Caco-2 (cell line): Measurements from ENCODE around the gene PDZD2. TPM values are rescaled to one million over a fixed set of nuclear protein-coding genes. Genes with fewer than 3 reads are reported as not detected.

Experiments
- BruUV-seq: library from RNA; stranded (reverse); fragments of 400-500 nt; replicated peaks from 2 replicates; lab custom pipeline; 2021; lab: Mats Ljungman, UMichigan
- CTCF ChIA-PET: fragments of 300-600 bp; sonication (Branson Sonifier 250); formaldehyde crosslinking; loops from one replicate; lab custom pipeline; 2022; ENCODE audit warnings: antibody characterized with exemption; lab: Charles Lee
- POLR2A ChIA-PET: fragments of 300-600 bp; sonication (Branson Sonifier 250); formaldehyde crosslinking; loops from one replicate; lab custom pipeline; 2022; ENCODE audit warnings: antibody characterized with exemption; lab: Charles Lee
- DNase-seq, 2 experiments: peaks; one replicate each; pipeline versions ENCODE4 v3.0.0 to v3.0.0-alpha.2; 2020 to 2022
- H3K27me3 ChIP-seq: replicated peaks from 2 replicates; pipeline ENCODE4 v1.6.0; 2011; ENCODE audit warnings: low read length; ENCODE audit not compliant: control insufficient read depth, insufficient read depth
- H3K36me3 ChIP-seq: 2 replicates; pipeline ENCODE4 v1.5.1; 2011; ENCODE audit warnings: low read length; ENCODE audit not compliant: control insufficient read depth, insufficient read depth
- H3K4me1 ChIP-seq: fragments of 250-450 bp; sonication (Bioruptor Pico); 2 replicates; pipeline ENCODE4 v1.5.1; 2020; ENCODE audit warnings: mild to moderate bottlenecking
- H3K4me3 ChIP-seq: 2 replicates; pipeline ENCODE4 v1.5.1; 2011; ENCODE audit warnings: low read depth, mild to moderate bottlenecking, control low read depth, low read length
- H3K9me3 ChIP-seq: fragments of 250-450 bp; sonication (Bioruptor Pico); 2 replicates; pipeline ENCODE4 v1.5.1; 2020; ENCODE audit warnings: mild to moderate bottlenecking, moderate library complexity
- H3K27ac Mint-ChIP-seq: one replicate; pipeline ENCODE4 v1.8.0; 2022; ENCODE audit warnings: mixed read lengths; ENCODE audit not compliant: unreplicated experiment
- H3K27me3 Mint-ChIP-seq: one replicate; pipeline ENCODE4 v1.8.0; 2022; ENCODE audit warnings: mixed read lengths; ENCODE audit not compliant: insufficient read depth, unreplicated experiment
- H3K36me3 Mint-ChIP-seq: one replicate; pipeline ENCODE4 v1.8.0; 2022; ENCODE audit warnings: mild to moderate bottlenecking, mixed read lengths; ENCODE audit not compliant: insufficient read depth, unreplicated experiment
- H3K4me1 Mint-ChIP-seq: one replicate; pipeline ENCODE4 v1.8.0; 2022; ENCODE audit warnings: low read depth, mixed read lengths; ENCODE audit not compliant: unreplicated experiment
- H3K4me3 Mint-ChIP-seq: one replicate; pipeline ENCODE4 v1.8.0; 2022; ENCODE audit warnings: mild to moderate bottlenecking, moderate library complexity, mixed read lengths; ENCODE audit not compliant: unreplicated experiment
- H3K9me3 Mint-ChIP-seq: one replicate; pipeline ENCODE4 v1.8.0; 2022; ENCODE audit warnings: mixed read lengths; ENCODE audit not compliant: unreplicated experiment
- intact Hi-C: fragments of 100-400 bp; cut with micrococcal nuclease; formaldehyde crosslinking; loops from one replicate; pipeline ENCODE4 v1.10.0; 2022; ENCODE audit not compliant: unreplicated experiment
- total RNA-seq: library from RNA; stranded (reverse); gene quantifications from 2 replicates; pipeline ENCODE4 v1.2.3, GENCODE V29; 2022
- TF ChIP-seq, protein P1 (sequence below), 2 experiments: fragments of 200-600 bp in 1 of 2; IDR thresholded peaks; 1 replicate in 1 of 2; 2 replicates in 1 of 2; pipeline versions ENCODE4 v1.5.1 to v1.8.0; 2011 to 2022; ENCODE audit warnings: antibody characterized with exemption in 1 of 2, control low read depth in 1 of 2, inconsistent platforms in 1 of 2, low read depth in 1 of 2, low read length in 1 of 2, mild to moderate bottlenecking in 1 of 2, moderate library complexity in 1 of 2; ENCODE audit not compliant: insufficient read depth in 1 of 2, severe bottlenecking in 1 of 2, unreplicated experiment in 1 of 2

PDZD2 gene
- total RNA-seq, 1 experiment from 2014 or later: 0.16 TPM

DNA sequence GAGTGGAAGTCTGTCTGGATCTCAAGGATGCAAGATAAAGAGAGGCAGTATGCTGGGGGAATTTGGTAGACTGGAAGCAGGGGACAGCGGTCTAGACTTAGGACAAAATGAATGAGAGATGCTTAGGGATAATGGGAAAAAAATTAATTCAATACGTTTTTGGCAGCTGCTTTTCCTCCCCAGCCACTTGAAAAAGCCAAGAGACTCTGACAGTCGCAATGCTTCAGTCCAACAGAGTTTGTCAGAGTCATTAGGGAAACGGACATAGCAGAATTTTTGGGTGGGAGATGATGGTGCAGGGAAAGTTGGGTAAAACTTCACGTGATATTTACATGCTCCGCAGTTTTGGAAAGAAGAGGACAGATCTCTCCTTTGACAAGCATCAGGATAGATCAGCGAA is 405.5 kb downstream of the PDZD2 start:
- Mint-ChIP-seq H3K27me3 (peaks cover 4% of the 10 kb centered on the region), H3K4me1 (peaks cover 18% of the 10 kb centered on the region), H3K36me3 (peaks cover 14% of the 10 kb centered on the region), H3K27ac (no peak overlapping the region), H3K9me3 (no peaks in the 10 kb centered on the region), H3K4me3 (no peak overlapping the region)
- CTCF ChIA-PET: no interaction called here
- BruUV-seq: no TSS peak
- Histone ChIP-seq H3K27me3 (no peaks in the 10 kb centered on the region), H3K36me3 (no peaks in the 10 kb centered on the region), H3K4me1 (peaks cover 12% of the 10 kb centered on the region), H3K9me3 (no peaks in the 10 kb centered on the region; the same call in 1 of the 2 replicates), H3K4me3 (no peak overlapping the region)
- POLR2A ChIA-PET: no interaction called here
- no peak for DNase-seq
- intact Hi-C loops: no loop called here
- TF ChIP-seq, protein P1, sequence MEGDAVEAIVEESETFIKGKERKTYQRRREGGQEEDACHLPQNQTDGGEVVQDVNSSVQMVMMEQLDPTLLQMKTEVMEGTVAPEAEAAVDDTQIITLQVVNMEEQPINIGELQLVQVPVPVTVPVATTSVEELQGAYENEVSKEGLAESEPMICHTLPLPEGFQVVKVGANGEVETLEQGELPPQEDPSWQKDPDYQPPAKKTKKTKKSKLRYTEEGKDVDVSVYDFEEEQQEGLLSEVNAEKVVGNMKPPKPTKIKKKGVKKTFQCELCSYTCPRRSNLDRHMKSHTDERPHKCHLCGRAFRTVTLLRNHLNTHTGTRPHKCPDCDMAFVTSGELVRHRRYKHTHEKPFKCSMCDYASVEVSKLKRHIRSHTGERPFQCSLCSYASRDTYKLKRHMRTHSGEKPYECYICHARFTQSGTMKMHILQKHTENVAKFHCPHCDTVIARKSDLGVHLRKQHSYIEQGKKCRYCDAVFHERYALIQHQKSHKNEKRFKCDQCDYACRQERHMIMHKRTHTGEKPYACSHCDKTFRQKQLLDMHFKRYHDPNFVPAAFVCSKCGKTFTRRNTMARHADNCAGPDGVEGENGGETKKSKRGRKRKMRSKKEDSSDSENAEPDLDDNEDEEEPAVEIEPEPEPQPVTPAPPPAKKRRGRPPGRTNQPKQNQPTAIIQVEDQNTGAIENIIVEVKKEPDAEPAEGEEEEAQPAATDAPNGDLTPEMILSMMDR (IDR thresholded peaks at IDR 0.05; ENCODE audit: insufficient read depth in 1 of 2, low read depth in 1 of 2, low read length in 1 of 2, severe bottlenecking in 1 of 2, unreplicated experiment in 1 of 2): no peak

DNA sequence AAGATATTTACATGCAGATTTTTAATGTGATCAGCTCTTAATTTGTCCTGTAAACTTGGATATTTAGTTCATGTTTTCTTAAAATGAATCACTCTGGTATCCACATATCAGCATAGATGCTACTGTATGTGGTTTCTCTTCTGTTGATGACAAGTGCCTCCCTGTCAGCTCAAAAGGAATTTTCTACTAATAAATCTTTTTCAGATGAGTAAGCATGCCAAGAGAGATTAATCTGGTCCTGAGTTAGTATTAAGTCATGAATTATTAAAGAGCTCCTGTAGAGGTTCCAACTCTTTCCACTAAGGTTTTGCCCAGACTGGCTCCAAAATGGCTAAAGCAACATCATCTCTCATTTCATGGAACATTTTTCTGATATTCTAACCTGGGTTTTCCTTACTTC is 406.0 kb downstream of the PDZD2 start:
- Mint-ChIP-seq H3K4me3 (no peak overlapping the region), H3K36me3 (peaks cover 14% of the 10 kb centered on the region), H3K27ac (no peak overlapping the region), H3K27me3 (peaks cover 4% of the 10 kb centered on the region), H3K9me3 (no peaks in the 10 kb centered on the region), H3K4me1 (peaks cover 18% of the 10 kb centered on the region)
- BruUV-seq: no TSS peak
- Histone ChIP-seq H3K36me3 (no peaks in the 10 kb centered on the region), H3K9me3 (no peaks in the 10 kb centered on the region; the same call in 1 of the 2 replicates), H3K27me3 (no peaks in the 10 kb centered on the region), H3K4me1 (peaks cover 12% of the 10 kb centered on the region), H3K4me3 (no peak overlapping the region)
- POLR2A ChIA-PET: no interaction called here
- CTCF ChIA-PET: interaction anchor here (1.3 kb wide), 1 partner anchor 48 kb away, joined by 3 read pairs; no protein-coding TSS in a partner anchor
- TF ChIP-seq, protein P1 (IDR thresholded peaks at IDR 0.05; ENCODE audit: insufficient read depth in 1 of 2, low read depth in 1 of 2, low read length in 1 of 2, severe bottlenecking in 1 of 2, unreplicated experiment in 1 of 2): no peak
- intact Hi-C loops: no loop called here
- no peak for DNase-seq

DNA sequence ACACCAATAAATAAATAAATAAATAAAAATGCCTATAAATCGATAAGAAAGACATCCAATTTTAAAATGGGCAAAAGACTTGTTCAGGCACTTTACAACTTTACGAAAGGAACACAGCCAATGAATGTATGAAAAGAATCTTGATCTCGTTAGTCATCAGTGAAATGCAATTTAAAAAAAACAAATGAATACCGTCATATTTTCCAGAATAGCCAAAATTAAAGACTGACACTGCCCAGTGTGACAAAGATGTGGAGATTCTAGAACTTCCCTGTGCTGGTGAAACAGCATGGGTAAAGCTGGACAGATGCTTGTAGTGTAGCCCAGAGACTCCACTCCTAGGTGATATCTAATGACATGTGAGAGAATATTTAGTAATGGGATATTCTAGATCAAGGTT is 408.1 kb downstream of the PDZD2 start:
- H3K36me3 Mint-ChIP-seq: peaks cover 6% of the 10 kb centered on the region
- peaks cover 8% of the 10 kb centered on the region for H3K27me3 Mint-ChIP-seq
- Histone ChIP-seq H3K4me1 (peaks cover 12% of the 10 kb centered on the region), H3K27me3 (no peaks in the 10 kb centered on the region), H3K36me3 (no peaks in the 10 kb centered on the region), H3K4me3 (no peak overlapping the region), H3K9me3 (no peaks in the 10 kb centered on the region; the same call in 1 of the 2 replicates)
- CTCF ChIA-PET: no interaction called here
- no peak overlapping the region for H3K27ac Mint-ChIP-seq
- no peaks in the 10 kb centered on the region for H3K9me3 Mint-ChIP-seq
- DNase-seq: no peak
- H3K4me1 Mint-ChIP-seq: peaks cover 12% of the 10 kb centered on the region
- TF ChIP-seq, protein P1 (IDR thresholded peaks at IDR 0.05; ENCODE audit: insufficient read depth in 1 of 2, low read depth in 1 of 2, low read length in 1 of 2, severe bottlenecking in 1 of 2, unreplicated experiment in 1 of 2): no peak
- POLR2A ChIA-PET: no interaction called here
- no peak overlapping the region for H3K4me3 Mint-ChIP-seq
- no TSS peak for BruUV-seq
- intact Hi-C loops: no loop called here
